DND-41 (cell line): ENCODE data around the gene RNU1-4.
"Not testable (repeated sequence)": the region's sequence is repeated elsewhere in the genome, so short reads cannot be mapped to it uniquely, and the experiment has no call there.

Source experiments
- ATAC-seq: fragments of 200-7000 bp; cut with Tn5 transposase; 3 replicates; pipeline ENCODE4 v1.9.1; 2021; ENCODE audit warnings: low read depth; ENCODE audit not compliant: insufficient read depth
- DNase-seq: peaks from one replicate; pipeline ENCODE4 v3.0.0-alpha.2; 2020
- H2AFZ ChIP-seq: 2 replicates; pipeline ENCODE4 v1.6.0; 2012; ENCODE audit warnings: low read depth, low read length
- H3K27ac ChIP-seq: 2 replicates; pipeline ENCODE4 v1.5.1; 2012; ENCODE audit warnings: low read length, inconsistent platforms
- H3K27me3 ChIP-seq: fragments of 200-600 bp; sonication (generic); 2 replicates; pipeline ENCODE4 v1.6.0; 2012; ENCODE audit warnings: low read length, mild to moderate bottlenecking, inconsistent platforms; ENCODE audit not compliant: insufficient read depth, poor library complexity
- H3K36me3 ChIP-seq: 2 replicates; pipeline ENCODE4 v1.5.1; 2012; ENCODE audit warnings: low read length, inconsistent platforms; ENCODE audit not compliant: insufficient read depth
- H3K4me1 ChIP-seq: 2 replicates; pipeline ENCODE4 v1.5.1; 2012; ENCODE audit warnings: mild to moderate bottlenecking, low read length; ENCODE audit not compliant: insufficient read depth
- H3K4me2 ChIP-seq: 2 replicates; pipeline ENCODE4 v1.6.0; 2012; ENCODE audit warnings: mild to moderate bottlenecking, moderate library complexity, low read length, inconsistent platforms; ENCODE audit not compliant: insufficient read depth
- H3K4me3 ChIP-seq, 2 experiments: fragments of 200-600 bp in 1 of 2; shearing (Covaris generic) in 1 of 2; 2 replicates each; pipeline ENCODE4 v1.5.1; 2012 to 2016; ENCODE audit warnings: inconsistent platforms in 2 of 2, low read length in 2 of 2, mild to moderate bottlenecking in 2 of 2, low read depth in 1 of 2, moderate library complexity in 1 of 2
- H3K79me2 ChIP-seq: 2 replicates; pipeline ENCODE4 v1.6.0; 2012; ENCODE audit warnings: low read length, inconsistent platforms; ENCODE audit not compliant: insufficient read depth
- H3K9ac ChIP-seq: 2 replicates; pipeline ENCODE4 v1.6.0; 2012; ENCODE audit warnings: low read depth, mild to moderate bottlenecking, inconsistent platforms, low read length, moderate library complexity
- H3K9me3 ChIP-seq: 2 replicates; pipeline ENCODE4 v1.5.1; 2012; ENCODE audit warnings: low read length, moderate library complexity, mild to moderate bottlenecking, inconsistent platforms; ENCODE audit not compliant: insufficient read depth, severe bottlenecking
- H4K20me1 ChIP-seq: 2 replicates; pipeline ENCODE4 v1.6.0; 2012; ENCODE audit warnings: low read length; ENCODE audit not compliant: insufficient read depth
- CTCF ChIP-seq: IDR thresholded peaks from 2 replicates; pipeline ENCODE4 v1.5.1; 2012; ENCODE audit warnings: borderline replicate concordance, low read length, moderate library complexity, mild to moderate bottlenecking; ENCODE audit not compliant: poor library complexity, severe bottlenecking; ENCODE audit errors: extremely low read depth
- EZH2 ChIP-seq: IDR thresholded peaks from 3 replicates; pipeline ENCODE4 v1.6.1; 2012; ENCODE audit warnings: borderline replicate concordance, low read depth, mild to moderate bottlenecking, moderate library complexity, low read length, inconsistent platforms; ENCODE audit not compliant: severe bottlenecking

The RNU1-4 gene

GRCh38 chr1:16712984-16713383, 27.3 kb upstream of the RNU1-4 start:
- not testable (repeated sequence) for DNase-seq, H3K4me1 ChIP-seq, H3K4me3 ChIP-seq, H3K79me2 ChIP-seq, H2AFZ ChIP-seq, ATAC-seq, H3K9me3 ChIP-seq, H3K4me2 ChIP-seq, H4K20me1 ChIP-seq, H3K27ac ChIP-seq, H3K27me3 ChIP-seq, H3K9ac ChIP-seq, H3K36me3 ChIP-seq

DNA sequence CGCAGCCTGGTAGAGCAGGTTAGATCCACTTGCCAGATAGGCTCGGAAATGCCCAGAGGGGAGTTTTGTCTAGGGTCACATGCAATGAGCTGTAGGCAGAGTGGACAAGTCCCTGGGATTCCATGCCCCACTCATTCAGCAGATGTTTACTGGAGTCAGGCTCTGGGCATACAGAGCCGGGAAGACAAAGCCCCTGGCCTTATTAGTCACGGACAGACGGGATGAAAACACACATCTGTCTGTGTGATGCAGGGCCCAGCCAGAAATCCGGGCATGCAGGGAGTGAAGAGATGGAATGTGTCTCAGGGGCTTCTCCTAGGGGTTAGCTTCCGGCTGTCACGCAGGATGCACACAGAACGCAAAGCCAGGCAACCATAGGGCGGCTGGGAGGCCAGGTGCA, 26.8 kb upstream of the RNU1-4 start:
- H4K20me1 ChIP-seq, H3K27ac ChIP-seq, H3K36me3 ChIP-seq, H3K79me2 ChIP-seq, ATAC-seq, H3K4me3 ChIP-seq, H3K9ac ChIP-seq, H2AFZ ChIP-seq, H3K27me3 ChIP-seq, H3K4me2 ChIP-seq, H3K4me1 ChIP-seq, DNase-seq, H3K9me3 ChIP-seq: not testable (repeated sequence)

GRCh38 chr1:16716691-16717335, 23.5 kb upstream of the RNU1-4 start:
- Histone ChIP-seq H4K20me1 (no peaks in the 10 kb centered on the region), H3K27ac (no peak overlapping the region), H3K4me3 (no peak overlapping the region), H3K4me2 (no peak overlapping the region), H3K9ac (no peak overlapping the region), H3K9me3 (no peaks in the 10 kb centered on the region), H3K4me1 (no peaks in the 10 kb centered on the region), H3K27me3 (peaks cover 3% of the 10 kb centered on the region), H3K36me3 (no peaks in the 10 kb centered on the region), H3K79me2 (no peaks in the 10 kb centered on the region), H2AFZ (no peak overlapping the region)
- DNase-seq (no peak), ATAC-seq (no peak)
- no peak for TF ChIP-seq EZH2
- TF ChIP-seq CTCF: no peak

GRCh38 chr1:16717336-16718098, 22.8 kb upstream of the RNU1-4 start:
- no peaks in the 10 kb centered on the region for H3K4me1 ChIP-seq
- no peaks in the 10 kb centered on the region for H3K79me2 ChIP-seq
- H2AFZ ChIP-seq: no peak overlapping the region
- no peaks in the 10 kb centered on the region for H3K36me3 ChIP-seq
- H3K27ac ChIP-seq: no peak overlapping the region
- H3K9me3 ChIP-seq: no peaks in the 10 kb centered on the region
- H3K4me2 ChIP-seq: no peak overlapping the region
- peaks cover 3% of the 10 kb centered on the region for H3K27me3 ChIP-seq
- H3K4me3 ChIP-seq: no peak overlapping the region
- DNase-seq: no peak
- ATAC-seq: peak; percentile 26; the same call in 1 of the 3 replicates
- H3K9ac ChIP-seq: no peak overlapping the region
- no peak for TF ChIP-seq EZH2
- TF ChIP-seq CTCF: no peak
- no peaks in the 10 kb centered on the region for H4K20me1 ChIP-seq

DNA sequence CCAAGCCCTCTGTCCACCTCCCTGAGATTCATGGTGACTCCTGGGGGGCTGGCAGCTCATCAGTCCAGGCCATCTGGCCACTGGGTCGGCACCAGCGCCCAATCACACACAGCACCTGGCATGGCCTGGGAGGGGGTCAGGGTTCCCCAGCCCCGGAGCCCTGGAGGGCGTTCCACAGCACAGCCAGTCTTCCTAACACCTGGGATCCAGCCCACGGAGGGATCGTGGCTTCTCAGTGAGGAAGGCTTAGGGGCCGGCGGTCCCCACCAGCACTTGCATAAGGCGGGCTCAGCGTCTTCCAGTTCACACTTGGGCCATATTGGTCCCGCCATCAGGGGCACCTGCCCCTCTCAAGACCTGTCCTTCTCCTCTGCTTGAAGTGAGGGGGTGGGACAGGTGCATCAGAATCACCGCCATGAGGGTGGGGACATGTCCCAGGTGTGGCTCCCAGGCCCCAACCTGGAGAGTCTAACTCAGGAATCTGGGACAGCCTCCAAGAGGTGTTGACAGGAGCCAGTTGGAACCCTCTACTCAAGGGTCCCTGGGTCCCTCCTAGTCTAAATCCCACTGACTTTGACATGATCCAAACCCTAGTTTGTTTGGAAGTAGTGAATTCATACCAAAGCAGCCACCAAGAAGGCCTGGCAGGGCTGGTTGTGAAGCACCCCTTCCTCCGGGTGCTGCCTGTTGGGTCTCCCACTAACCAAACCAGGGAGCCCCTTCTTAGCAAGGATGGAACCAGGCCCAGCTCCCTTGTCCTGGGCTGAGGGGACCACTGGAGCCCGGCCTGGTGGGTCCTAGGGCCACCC, 22.0 kb upstream of the RNU1-4 start:
- H3K4me1 ChIP-seq, H3K9me3 ChIP-seq, DNase-seq, H3K79me2 ChIP-seq, H3K27ac ChIP-seq, H4K20me1 ChIP-seq, H3K4me2 ChIP-seq, H3K36me3 ChIP-seq, H3K9ac ChIP-seq, H2AFZ ChIP-seq, H3K4me3 ChIP-seq, H3K27me3 ChIP-seq, ATAC-seq: not testable (repeated sequence)
